ENCODE measurements around the gene VILL.

Gene VILL

GRCh38 chr3:37968813-37969595 is 21.6 kb upstream of the VILL start:
- H3K9me3 ChIP-seq (ENCODE audit: low read length): no peaks in the 10 kb centered on the region
- H3K27ac ChIP-seq (ENCODE audit: low read depth, low read length, poor library complexity, severe bottlenecking): no peak overlapping the region
- peaks cover 10% of the 10 kb centered on the region for H3K4me1 ChIP-seq (ENCODE audit: insufficient read depth, low read length, severe bottlenecking)
- no peaks in the 10 kb centered on the region for H3K36me3 ChIP-seq (ENCODE audit: insufficient read depth, low read length)
- no peaks in the 10 kb centered on the region for H3F3A ChIP-seq (ENCODE audit: insufficient read depth, low read length)
- H3K9me2 ChIP-seq (ENCODE audit: low read depth, low read length): no peaks in the 10 kb centered on the region
- no peak overlapping the region for H3K9ac ChIP-seq (ENCODE audit: low read length)
- TF ChIP-seq EZH2 (IDR thresholded peaks at IDR 0.05; ENCODE audit: borderline replicate concordance, low read length) (no peak), CTCF (IDR thresholded peaks at IDR 0.05; ENCODE audit: low read length) (no peak)
- no peak overlapping the region for H2AFZ ChIP-seq (ENCODE audit: low read length)
- H3K79me2 ChIP-seq (ENCODE audit: insufficient read depth, low read length): no peaks in the 10 kb centered on the region
- no peaks in the 10 kb centered on the region for H4K20me1 ChIP-seq (ENCODE audit: insufficient read depth, low read length)
- H3K4me3 ChIP-seq (ENCODE audit: low read depth, low read length, poor library complexity, severe bottlenecking): no peak overlapping the region
- H3K4me2 ChIP-seq (ENCODE audit: low read length): no peak overlapping the region
- H3K27me3 ChIP-seq (ENCODE audit: insufficient read depth, low read length): no peaks in the 10 kb centered on the region

- Histone ChIP-seq H3K4me3 (ENCODE audit: low read depth, low read length, poor library complexity, severe bottlenecking) (no peak overlapping the region), H3K9me3 (ENCODE audit: low read length) (no peaks in the 10 kb centered on the region), H3F3A (ENCODE audit: insufficient read depth, low read length) (no peaks in the 10 kb centered on the region), H4K20me1 (ENCODE audit: insufficient read depth, low read length) (no peaks in the 10 kb centered on the region), H3K4me2 (ENCODE audit: low read length) (no peak overlapping the region), H3K36me3 (ENCODE audit: insufficient read depth, low read length) (no peaks in the 10 kb centered on the region), H2AFZ (ENCODE audit: low read length) (no peak overlapping the region), H3K4me1 (ENCODE audit: insufficient read depth, low read length, severe bottlenecking) (peaks cover 10% of the 10 kb centered on the region), H3K27ac (ENCODE audit: low read depth, low read length, poor library complexity, severe bottlenecking) (no peak overlapping the region), H3K27me3 (ENCODE audit: insufficient read depth, low read length) (no peaks in the 10 kb centered on the region), H3K79me2 (ENCODE audit: insufficient read depth, low read length) (no peaks in the 10 kb centered on the region), H3K9me2 (ENCODE audit: low read depth, low read length) (no peaks in the 10 kb centered on the region), H3K9ac (ENCODE audit: low read length) (no peak overlapping the region)
- no peak for TF ChIP-seq CTCF (IDR thresholded peaks at IDR 0.05; ENCODE audit: low read length)
- TF ChIP-seq EZH2 (IDR thresholded peaks at IDR 0.05; ENCODE audit: borderline replicate concordance, low read length): no peak
Measured at GRCh38 chr3:37969596-37970100, 20.9 kb upstream of the VILL start.

GRCh38 chr3:37970802-37971201 is 19.8 kb upstream of the VILL start:
- Histone ChIP-seq H3K27ac (ENCODE audit: low read depth, low read length, poor library complexity, severe bottlenecking) (no peak overlapping the region), H3K36me3 (ENCODE audit: insufficient read depth, low read length) (no peaks in the 10 kb centered on the region), H2AFZ (ENCODE audit: low read length) (no peak overlapping the region), H3K9me3 (ENCODE audit: low read length) (no peaks in the 10 kb centered on the region), H3K27me3 (ENCODE audit: insufficient read depth, low read length) (no peaks in the 10 kb centered on the region), H3K9me2 (ENCODE audit: low read depth, low read length) (no peaks in the 10 kb centered on the region), H3K9ac (ENCODE audit: low read length) (no peak overlapping the region), H3K79me2 (ENCODE audit: insufficient read depth, low read length) (no peaks in the 10 kb centered on the region), H3K4me2 (ENCODE audit: low read length) (no peak overlapping the region), H3K4me3 (ENCODE audit: low read depth, low read length, poor library complexity, severe bottlenecking) (no peak overlapping the region), H4K20me1 (ENCODE audit: insufficient read depth, low read length) (no peaks in the 10 kb centered on the region), H3F3A (ENCODE audit: insufficient read depth, low read length) (no peaks in the 10 kb centered on the region), H3K4me1 (ENCODE audit: insufficient read depth, low read length, severe bottlenecking) (peaks cover 6% of the 10 kb centered on the region)
- no peak for TF ChIP-seq CTCF (IDR thresholded peaks at IDR 0.05; ENCODE audit: low read length)
- no peak for TF ChIP-seq EZH2 (IDR thresholded peaks at IDR 0.05; ENCODE audit: borderline replicate concordance, low read length)

Measured in OCI-LY1 (cell line).